ENCODE measurements around the gene TFE3. TPM values are rescaled to one million over a fixed set of nuclear protein-coding genes. Genes with fewer than 3 reads are reported as not detected.
"Not testable (repeated sequence)": the region's sequence is repeated elsewhere in the genome, so short reads cannot be mapped to it uniquely, and the experiment has no call there.

Gene TFE3
- total RNA-seq, 1 experiment from 2014 or later, result 46.4 TPM

GRCh38 chrX:48983081-48983480 lies 60.1 kb downstream of the TFE3 start:
- no peak for ATAC-seq
- DNase-seq (ENCODE audit: low spot score), result no peak
- TF ChIP-seq E2F1 (CRISPR knock-in tag; IDR thresholded peaks at IDR 0.05), result no peak
- TF ChIP-seq, protein P1, sequence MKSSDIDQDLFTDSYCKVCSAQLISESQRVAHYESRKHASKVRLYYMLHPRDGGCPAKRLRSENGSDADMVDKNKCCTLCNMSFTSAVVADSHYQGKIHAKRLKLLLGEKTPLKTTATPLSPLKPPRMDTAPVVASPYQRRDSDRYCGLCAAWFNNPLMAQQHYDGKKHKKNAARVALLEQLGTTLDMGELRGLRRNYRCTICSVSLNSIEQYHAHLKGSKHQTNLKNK (CRISPR knock-in tag; IDR thresholded peaks at IDR 0.05), result no peak
- no peak for TF ChIP-seq ZNF317 (CRISPR knock-in tag; IDR thresholded peaks at IDR 0.05; ENCODE audit: borderline replicate concordance, low read depth)
- no peak for TF ChIP-seq CBFB (CRISPR knock-in tag; IDR thresholded peaks at IDR 0.05; ENCODE audit: low read depth)
- TF ChIP-seq SMAD3 (CRISPR knock-in tag; IDR thresholded peaks at IDR 0.05; ENCODE audit: borderline replicate concordance), result no peak
- TF ChIP-seq GRHL2 (CRISPR knock-in tag; IDR thresholded peaks at IDR 0.05; ENCODE audit: insufficient replicate concordance, severe bottlenecking), result no peak
- TF ChIP-seq, protein P2, sequence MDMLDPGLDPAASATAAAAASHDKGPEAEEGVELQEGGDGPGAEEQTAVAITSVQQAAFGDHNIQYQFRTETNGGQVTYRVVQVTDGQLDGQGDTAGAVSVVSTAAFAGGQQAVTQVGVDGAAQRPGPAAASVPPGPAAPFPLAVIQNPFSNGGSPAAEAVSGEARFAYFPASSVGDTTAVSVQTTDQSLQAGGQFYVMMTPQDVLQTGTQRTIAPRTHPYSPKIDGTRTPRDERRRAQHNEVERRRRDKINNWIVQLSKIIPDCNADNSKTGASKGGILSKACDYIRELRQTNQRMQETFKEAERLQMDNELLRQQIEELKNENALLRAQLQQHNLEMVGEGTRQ (CRISPR knock-in tag; IDR thresholded peaks at IDR 0.05), result no peak
- no peak for TF ChIP-seq RELA (CRISPR knock-in tag; IDR thresholded peaks at IDR 0.05; ENCODE audit: borderline replicate concordance)
- no peak for TF ChIP-seq SOX15 (CRISPR knock-in tag; IDR thresholded peaks at IDR 0.05)
- TF ChIP-seq ZNF423 (CRISPR knock-in tag; IDR thresholded peaks at IDR 0.05), result no peak
- TF ChIP-seq, protein P3, sequence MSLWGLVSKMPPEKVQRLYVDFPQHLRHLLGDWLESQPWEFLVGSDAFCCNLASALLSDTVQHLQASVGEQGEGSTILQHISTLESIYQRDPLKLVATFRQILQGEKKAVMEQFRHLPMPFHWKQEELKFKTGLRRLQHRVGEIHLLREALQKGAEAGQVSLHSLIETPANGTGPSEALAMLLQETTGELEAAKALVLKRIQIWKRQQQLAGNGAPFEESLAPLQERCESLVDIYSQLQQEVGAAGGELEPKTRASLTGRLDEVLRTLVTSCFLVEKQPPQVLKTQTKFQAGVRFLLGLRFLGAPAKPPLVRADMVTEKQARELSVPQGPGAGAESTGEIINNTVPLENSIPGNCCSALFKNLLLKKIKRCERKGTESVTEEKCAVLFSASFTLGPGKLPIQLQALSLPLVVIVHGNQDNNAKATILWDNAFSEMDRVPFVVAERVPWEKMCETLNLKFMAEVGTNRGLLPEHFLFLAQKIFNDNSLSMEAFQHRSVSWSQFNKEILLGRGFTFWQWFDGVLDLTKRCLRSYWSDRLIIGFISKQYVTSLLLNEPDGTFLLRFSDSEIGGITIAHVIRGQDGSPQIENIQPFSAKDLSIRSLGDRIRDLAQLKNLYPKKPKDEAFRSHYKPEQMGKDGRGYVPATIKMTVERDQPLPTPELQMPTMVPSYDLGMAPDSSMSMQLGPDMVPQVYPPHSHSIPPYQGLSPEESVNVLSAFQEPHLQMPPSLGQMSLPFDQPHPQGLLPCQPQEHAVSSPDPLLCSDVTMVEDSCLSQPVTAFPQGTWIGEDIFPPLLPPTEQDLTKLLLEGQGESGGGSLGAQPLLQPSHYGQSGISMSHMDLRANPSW (CRISPR knock-in tag; conservative IDR thresholded peaks at IDR 0.05; ENCODE audit: low read depth), result no peak
- TF ChIP-seq GABPB1 (CRISPR knock-in tag; IDR thresholded peaks at IDR 0.05), result no peak
- no peak for TF ChIP-seq PRRX2 (CRISPR knock-in tag; IDR thresholded peaks at IDR 0.05)
- TF ChIP-seq RORB (CRISPR knock-in tag; IDR thresholded peaks at IDR 0.05), result no peak
- TF ChIP-seq GTF2I (CRISPR knock-in tag; conservative IDR thresholded peaks at IDR 0.05), result no peak
- no peak for TF ChIP-seq ZNF671 (CRISPR knock-in tag; IDR thresholded peaks at IDR 0.05)
- H3K4me3 Mint-ChIP-seq, result no peak overlapping the region
- no peaks in the 10 kb centered on the region for H3K9me3 Mint-ChIP-seq
- no peaks in the 10 kb centered on the region for H3K4me1 Mint-ChIP-seq
- ChIA-PET POLR2A (no interaction called here), CTCF (interaction anchor here (1.3 kb wide), 1 partner anchor 12 kb away, joined by 4 read pairs; the partner anchor contains the start of gene KCND1)
- H3K36me3 Mint-ChIP-seq, result peaks cover 49% of the 10 kb centered on the region
- H3K27ac Mint-ChIP-seq, result no peak overlapping the region
- no peaks in the 10 kb centered on the region for H3K27me3 Mint-ChIP-seq (ENCODE audit: low read depth)

GRCh38 chrX:48981178-48981577 lies 62.0 kb downstream of the TFE3 start:
- ChIA-PET CTCF (interaction anchor here (1.0 kb wide), 1 partner anchor 10 kb away, joined by 3 read pairs; the partner anchor contains the start of gene KCND1), POLR2A (interaction anchor here (0.6 kb wide), 1 partner anchor 36 kb away, joined by 16 read pairs; no protein-coding TSS in a partner anchor)
- H3K4me1 Mint-ChIP-seq, result no peaks in the 10 kb centered on the region
- no peaks in the 10 kb centered on the region for H3K27me3 Mint-ChIP-seq (ENCODE audit: low read depth)
- TF ChIP-seq ESRRA (CRISPR knock-in tag; IDR thresholded peaks at IDR 0.05; ENCODE audit: borderline replicate concordance) (no peak), ZNF671 (CRISPR knock-in tag; IDR thresholded peaks at IDR 0.05) (no peak), ATF2 (CRISPR knock-in tag; IDR thresholded peaks at IDR 0.05; ENCODE audit: borderline replicate concordance, low read depth) (no peak)
- TF ChIP-seq, protein P3 (CRISPR knock-in tag; conservative IDR thresholded peaks at IDR 0.05; ENCODE audit: low read depth), result no peak
- no peaks in the 10 kb centered on the region for H3K9me3 Mint-ChIP-seq
- DNase-seq (ENCODE audit: low spot score) (no peak), ATAC-seq (no peak)
- H3K4me3 Mint-ChIP-seq, result no peak overlapping the region
- H3K27ac Mint-ChIP-seq, result no peak overlapping the region
- peaks cover 54% of the 10 kb centered on the region for H3K36me3 Mint-ChIP-seq

GRCh38 chrX:48980341-48980740 lies 62.8 kb downstream of the TFE3 start:
- H3K36me3 Mint-ChIP-seq, result peaks cover 54% of the 10 kb centered on the region
- ATAC-seq; H3K9me3 Mint-ChIP-seq; H3K27ac Mint-ChIP-seq; H3K4me3 Mint-ChIP-seq; POLR2A ChIA-PET; H3K27me3 Mint-ChIP-seq (ENCODE audit: low read depth); DNase-seq (ENCODE audit: low spot score); H3K4me1 Mint-ChIP-seq: not testable (repeated sequence)
- CTCF ChIA-PET, result interaction anchor here (0.6 kb wide), 1 partner anchor 71 kb away, joined by 5 read pairs; no protein-coding TSS in a partner anchor
